HepG2 (cell line): ENCODE measurements around the gene ZNF292. TPM values are rescaled to one million over a fixed set of nuclear protein-coding genes. Genes with fewer than 3 reads are reported as not detected.
A peak's percentile ranks its signal among the peaks of the same experiment; 100 is the strongest.

Source experiments
- CBFB ChIP-seq: sonication (generic); formaldehyde crosslinking; IDR thresholded peaks from 2 replicates; pipeline ENCODE4 v1.4.0; 2020; ENCODE audit warnings: missing genetic modification reagents
- EED ChIP-seq: sonication (generic); formaldehyde crosslinking; IDR thresholded peaks from 2 replicates; pipeline ENCODE4 v1.5.0; 2020; ENCODE audit warnings: mild to moderate bottlenecking, missing genetic modification reagents
- ETV5 ChIP-seq: IDR thresholded peaks from 2 replicates; pipeline ENCODE4 v1.6.1; 2018; ENCODE audit warnings: missing biosample characterization, missing genetic modification reagents, inconsistent platforms, borderline replicate concordance
- HNF4G ChIP-seq, 2 experiments: sonication (generic) in 1 of 2; formaldehyde crosslinking in 1 of 2; IDR thresholded peaks; 2 replicates each; pipeline versions ENCODE4 v1.4.0 to v1.6.1; 2011 to 2020; ENCODE audit warnings: borderline replicate concordance in 2 of 2, low read depth in 2 of 2, mild to moderate bottlenecking in 2 of 2, low read length in 1 of 2, missing genetic modification reagents in 1 of 2, moderate library complexity in 1 of 2
- HNRNPUL1 ChIP-seq: fragments of 200-400 bp; formaldehyde crosslinking; IDR thresholded peaks from 2 replicates; pipeline ENCODE4 v1.6.1; 2017; ENCODE audit warnings: low read depth, mild to moderate bottlenecking, low read length, moderate library complexity
- KAT8 ChIP-seq: IDR thresholded peaks from 2 replicates; pipeline ENCODE4 v1.6.1; 2016; ENCODE audit warnings: missing genetic modification reagents, missing compliant biosample characterization
- MAFK ChIP-seq, 2 experiments: IDR thresholded peaks in 1 of 2; conservative IDR thresholded peaks in 1 of 2; 2 replicates each; pipeline ENCODE4 v1.6.1; 2011; ENCODE audit warnings: improper control_type of control experiment in 2 of 2, low read length in 2 of 2
- NFATC3 ChIP-seq: sonication (generic); formaldehyde crosslinking; IDR thresholded peaks from 2 replicates; pipeline ENCODE4 v1.5.1; 2020; ENCODE audit warnings: mild to moderate bottlenecking, missing genetic modification reagents
- NFYB ChIP-seq: sonication (generic); formaldehyde crosslinking; IDR thresholded peaks from 2 replicates; pipeline ENCODE4 v1.4.0; 2020; ENCODE audit warnings: missing genetic modification reagents
- PRPF4 ChIP-seq: fragments of 200-400 bp; formaldehyde crosslinking; IDR thresholded peaks from 2 replicates; pipeline ENCODE4 v1.6.1; 2016; ENCODE audit warnings: low read length, low read depth; ENCODE audit not compliant: poor library complexity, severe bottlenecking
- SP2 ChIP-seq: sonication (generic); formaldehyde crosslinking; IDR thresholded peaks from 2 replicates; pipeline ENCODE4 v1.5.1; 2020; ENCODE audit warnings: mild to moderate bottlenecking, missing genetic modification reagents
- ZNF468 ChIP-seq: sonication (generic); formaldehyde crosslinking; IDR thresholded peaks from 2 replicates; pipeline ENCODE4 v1.8.0; 2022; ENCODE audit warnings: mild to moderate bottlenecking, moderate library complexity, missing genetic modification reagents
- polyA plus RNA-seq, 8 experiments: library from polyadenylated mRNA; depleted of rRNA in 3 of 8; stranded (reverse) in 7 of 8; unstranded in 1 of 8; fragments of >200 nt; fragmentation: Illumina TruSeq in 4 of 8; extraction: Trizol in 4 of 8; gene quantifications; 2 replicates each; pipeline versions ENCODE4 v1.2.1 to v1.2.3, GENCODE V29; 2011 to 2016; ENCODE audit warnings: low read depth in 4 of 8, missing spikeins in 1 of 8, mixed read lengths in 1 of 8; ENCODE audit not compliant: insufficient read depth in 1 of 8
- total RNA-seq, 5 experiments: library from RNA; depleted of rRNA; stranded (reverse); fragments of >200 nt; fragmentation: Illumina TruSeq; extraction: Trizol; gene quantifications; 2 replicates each; pipeline ENCODE4 v1.2.3, GENCODE V29; 2016; ENCODE audit warnings: low read depth in 1 of 5
- TF ChIP-seq, protein P1 (sequence below), 2 experiments: fragments of 450-650 bp in 1 of 2; sonication (generic) in 1 of 2; formaldehyde crosslinking in 1 of 2; IDR thresholded peaks; 2 replicates each; pipeline versions ENCODE4 v1.6.1 to v1.8.0; 2016 to 2022; ENCODE audit warnings: antibody characterized with exemption in 1 of 2, mild to moderate bottlenecking in 1 of 2, missing genetic modification reagents in 1 of 2
- TF ChIP-seq, protein P2 (sequence below): sonication (generic); formaldehyde crosslinking; conservative IDR thresholded peaks from 2 replicates; pipeline ENCODE4 v1.4.0; 2020; ENCODE audit warnings: missing genetic modification reagents
- TF ChIP-seq, protein P3 (sequence below): sonication (generic); formaldehyde crosslinking; conservative IDR thresholded peaks from 2 replicates; pipeline ENCODE4 v1.8.0; 2022; ENCODE audit warnings: low read depth, missing genetic modification reagents

ZNF292 gene
- total and polyA plus RNA-seq, 2 of the 13 experiments (the other 11 are each of a cell fraction or from before 2014, with no cell fraction given), result 9.9 to 12.8 TPM

DNA sequence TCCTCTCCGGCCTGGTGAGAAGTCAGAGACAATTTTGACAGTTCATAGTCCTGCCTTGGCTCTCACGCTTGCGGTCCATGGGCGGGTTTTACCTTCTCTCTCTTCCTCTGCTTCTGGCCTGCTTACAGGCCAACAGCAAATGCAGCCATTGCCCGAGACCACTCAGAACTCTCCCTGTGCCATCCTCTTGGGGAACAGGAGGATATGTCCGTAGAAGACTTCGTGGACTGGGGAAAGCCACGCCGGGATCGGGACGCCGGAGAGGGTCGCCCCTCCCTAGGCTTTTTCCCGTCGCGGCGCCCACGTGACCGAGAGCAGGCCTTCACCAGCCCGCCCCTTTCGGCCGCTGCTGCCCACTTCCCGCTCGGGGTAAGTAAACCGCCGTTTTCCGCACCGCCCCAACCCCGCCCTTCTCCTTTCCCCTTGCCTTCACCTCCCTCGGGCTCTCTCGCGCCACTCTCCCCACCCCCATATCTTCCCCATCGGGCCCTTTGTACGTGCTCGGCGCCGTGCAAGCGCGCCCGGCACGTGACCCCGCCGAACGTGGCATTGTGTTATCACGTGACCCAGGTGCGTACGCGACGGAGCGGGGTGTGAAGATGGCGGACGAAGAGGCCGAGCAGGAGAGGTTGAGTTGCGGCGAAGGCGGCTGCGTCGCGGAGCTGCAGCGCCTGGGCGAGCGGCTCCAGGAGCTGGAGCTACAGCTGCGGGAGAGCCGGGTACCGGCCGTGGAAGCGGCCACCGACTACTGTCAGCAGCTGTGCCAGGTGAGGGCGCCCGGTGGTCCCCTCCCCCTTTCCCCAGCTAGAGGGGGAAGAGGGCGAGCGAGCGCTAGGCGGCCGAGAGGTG is at the start of gene ZNF292 (continued):
- TF ChIP-seq, protein P1, sequence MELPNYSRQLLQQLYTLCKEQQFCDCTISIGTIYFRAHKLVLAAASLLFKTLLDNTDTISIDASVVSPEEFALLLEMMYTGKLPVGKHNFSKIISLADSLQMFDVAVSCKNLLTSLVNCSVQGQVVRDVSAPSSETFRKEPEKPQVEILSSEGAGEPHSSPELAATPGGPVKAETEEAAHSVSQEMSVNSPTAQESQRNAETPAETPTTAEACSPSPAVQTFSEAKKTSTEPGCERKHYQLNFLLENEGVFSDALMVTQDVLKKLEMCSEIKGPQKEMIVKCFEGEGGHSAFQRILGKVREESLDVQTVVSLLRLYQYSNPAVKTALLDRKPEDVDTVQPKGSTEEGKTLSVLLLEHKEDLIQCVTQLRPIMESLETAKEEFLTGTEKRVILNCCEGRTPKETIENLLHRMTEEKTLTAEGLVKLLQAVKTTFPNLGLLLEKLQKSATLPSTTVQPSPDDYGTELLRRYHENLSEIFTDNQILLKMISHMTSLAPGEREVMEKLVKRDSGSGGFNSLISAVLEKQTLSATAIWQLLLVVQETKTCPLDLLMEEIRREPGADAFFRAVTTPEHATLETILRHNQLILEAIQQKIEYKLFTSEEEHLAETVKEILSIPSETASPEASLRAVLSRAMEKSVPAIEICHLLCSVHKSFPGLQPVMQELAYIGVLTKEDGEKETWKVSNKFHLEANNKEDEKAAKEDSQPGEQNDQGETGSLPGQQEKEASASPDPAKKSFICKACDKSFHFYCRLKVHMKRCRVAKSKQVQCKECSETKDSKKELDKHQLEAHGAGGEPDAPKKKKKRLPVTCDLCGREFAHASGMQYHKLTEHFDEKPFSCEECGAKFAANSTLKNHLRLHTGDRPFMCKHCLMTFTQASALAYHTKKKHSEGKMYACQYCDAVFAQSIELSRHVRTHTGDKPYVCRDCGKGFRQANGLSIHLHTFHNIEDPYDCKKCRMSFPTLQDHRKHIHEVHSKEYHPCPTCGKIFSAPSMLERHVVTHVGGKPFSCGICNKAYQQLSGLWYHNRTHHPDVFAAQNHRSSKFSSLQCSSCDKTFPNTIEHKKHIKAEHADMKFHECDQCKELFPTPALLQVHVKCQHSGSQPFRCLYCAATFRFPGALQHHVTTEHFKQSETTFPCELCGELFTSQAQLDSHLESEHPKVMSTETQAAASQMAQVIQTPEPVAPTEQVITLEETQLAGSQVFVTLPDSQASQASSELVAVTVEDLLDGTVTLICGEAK (IDR thresholded peaks at IDR 0.05), result no peak
- TF ChIP-seq, protein P1 (CRISPR knock-in tag; IDR thresholded peaks at IDR 0.05), result peak; percentile 86
- TF ChIP-seq ZNF468 (CRISPR knock-in tag) (peak; percentile 90; the same call in 1 of the 2 replicates), KAT8 (CRISPR knock-in tag) (peak; percentile 93), HNF4G (IDR thresholded peaks at IDR 0.05; ENCODE audit: borderline replicate concordance, low read depth, low read length) (no peak), HNF4G (CRISPR knock-in tag; IDR thresholded peaks at IDR 0.05; ENCODE audit: borderline replicate concordance, low read depth) (0 out of 2 replicates have a peak, but pooled peaks have one; percentile 72), SP2 (peak; percentile 57; the same call in 1 of the 2 replicates), CBFB (CRISPR knock-in tag) (peak; percentile 89), MAFK (conservative IDR thresholded peaks at IDR 0.05 in 1 of 2, IDR thresholded peaks at IDR 0.05 in 1 of 2; ENCODE audit: low read length in 2 of 2) (no peak), HNRNPUL1 (no peak), ETV5 (CRISPR knock-in tag) (peak; percentile 14; the same call in 1 of the 2 replicates), PRPF4 (peak; percentile 8), NFATC3 (CRISPR knock-in tag) (no peak; the same call in 1 of the 2 replicates), NFYB (no peak; the same call in 1 of the 2 replicates), EED (CRISPR knock-in tag) (peak; percentile 68; the same call in 1 of the 2 replicates)
- TF ChIP-seq, protein P2, sequence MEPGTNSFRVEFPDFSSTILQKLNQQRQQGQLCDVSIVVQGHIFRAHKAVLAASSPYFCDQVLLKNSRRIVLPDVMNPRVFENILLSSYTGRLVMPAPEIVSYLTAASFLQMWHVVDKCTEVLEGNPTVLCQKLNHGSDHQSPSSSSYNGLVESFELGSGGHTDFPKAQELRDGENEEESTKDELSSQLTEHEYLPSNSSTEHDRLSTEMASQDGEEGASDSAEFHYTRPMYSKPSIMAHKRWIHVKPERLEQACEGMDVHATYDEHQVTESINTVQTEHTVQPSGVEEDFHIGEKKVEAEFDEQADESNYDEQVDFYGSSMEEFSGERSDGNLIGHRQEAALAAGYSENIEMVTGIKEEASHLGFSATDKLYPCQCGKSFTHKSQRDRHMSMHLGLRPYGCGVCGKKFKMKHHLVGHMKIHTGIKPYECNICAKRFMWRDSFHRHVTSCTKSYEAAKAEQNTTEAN (CRISPR knock-in tag), result peak; percentile 87
- TF ChIP-seq, protein P3, sequence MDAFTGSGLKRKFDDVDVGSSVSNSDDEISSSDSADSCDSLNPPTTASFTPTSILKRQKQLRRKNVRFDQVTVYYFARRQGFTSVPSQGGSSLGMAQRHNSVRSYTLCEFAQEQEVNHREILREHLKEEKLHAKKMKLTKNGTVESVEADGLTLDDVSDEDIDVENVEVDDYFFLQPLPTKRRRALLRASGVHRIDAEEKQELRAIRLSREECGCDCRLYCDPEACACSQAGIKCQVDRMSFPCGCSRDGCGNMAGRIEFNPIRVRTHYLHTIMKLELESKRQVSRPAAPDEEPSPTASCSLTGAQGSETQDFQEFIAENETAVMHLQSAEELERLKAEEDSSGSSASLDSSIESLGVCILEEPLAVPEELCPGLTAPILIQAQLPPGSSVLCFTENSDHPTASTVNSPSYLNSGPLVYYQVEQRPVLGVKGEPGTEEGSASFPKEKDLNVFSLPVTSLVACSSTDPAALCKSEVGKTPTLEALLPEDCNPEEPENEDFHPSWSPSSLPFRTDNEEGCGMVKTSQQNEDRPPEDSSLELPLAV (CRISPR knock-in tag), result peak; percentile 92; the same call in 1 of the 2 replicates
